NCI-H1092 (cell line): ENCODE results near the gene ANO9.
A peak's percentile ranks its signal among the peaks of the same experiment; 100 is the strongest.
"Not testable (repeated sequence)": the region's sequence is repeated elsewhere in the genome, so short reads cannot be mapped to it uniquely, and the experiment has no call there.

ENCODE experiments used
- DNase-seq: peaks from one replicate; lab custom pipeline; 2025; lab: John Stamatoyannopoulos, UW

ANO9 gene

GRCh38 chr11:452203-452744 is 10.5 kb upstream of the ANO9 start:
- no peak for DNase-seq

GRCh38 chr11:451738-452137 is 9.9 kb upstream of the ANO9 start:
- no peak for DNase-seq

GRCh38 chr11:450809-451451 is 9.1 kb upstream of the ANO9 start:
- DNase-seq = peak; percentile 16

- DNase-seq = peak; percentile 94
These were observed 8.3 kb upstream of the ANO9 start, which contains the start of gene PTDSS2 for GRCh38 chr11:449889-450808. TSS of gene PTDSS2 (plus strand) at chr11:450279. CDS start at chr11:450456, 177 bp downstream.

- peak; percentile 94 for DNase-seq
These were observed 6.3 kb upstream of the ANO9 start for GRCh38 chr11:447923-448731.

- no peak for DNase-seq
These were observed 5.1 kb upstream of the ANO9 start for GRCh38 chr11:446891-447290.

- DNase-seq = no peak
These were observed 4.2 kb upstream of the ANO9 start for GRCh38 chr11:445765-446588.

- DNase-seq = peak; percentile 15
These were observed 2.8 kb upstream of the ANO9 start for GRCh38 chr11:444396-445144.

GRCh38 chr11:443542-444199 is 1.9 kb upstream of the ANO9 start:
- DNase-seq = no peak

GRCh38 chr11:442611-443081 is 835 bp upstream of the ANO9 start:
- DNase-seq = no peak

GRCh38 chr11:441043-441417 is 781 bp downstream of the ANO9 start:
- DNase-seq = no peak

GRCh38 chr11:440065-441042 is 1.5 kb downstream of the ANO9 start:
- DNase-seq = no peak

- DNase-seq = no peak
These were observed 2.3 kb downstream of the ANO9 start for GRCh38 chr11:439315-440064.

GRCh38 chr11:438101-438844 is 3.5 kb downstream of the ANO9 start:
- DNase-seq = no peak

GRCh38 chr11:437228-437870 is 4.5 kb downstream of the ANO9 start:
- DNase-seq = no peak

- DNase-seq = not testable (repeated sequence)
These were observed 6.6 kb downstream of the ANO9 start for GRCh38 chr11:434999-435740.
